K562 (cell line): ENCODE results near the gene SLC6A6. TPM values are rescaled to one million over a fixed set of nuclear protein-coding genes. Genes with fewer than 3 reads are reported as not detected.

ENCODE experiments used
- CBX2 ChIP-seq: fragments of 200-600 bp; sonication (generic); IDR thresholded peaks from one replicate; pipeline ENCODE4 v1.6.1; 2012; ENCODE audit warnings: mild to moderate bottlenecking, low read length, inconsistent platforms; ENCODE audit not compliant: insufficient read depth, poor library complexity, severe bottlenecking
- CSDE1 ChIP-seq, 2 experiments: fragments of 450-650 bp; IDR thresholded peaks; 2 replicates each; pipeline ENCODE4 v1.6.1; 2016; ENCODE audit warnings: mild to moderate bottlenecking in 1 of 2
- FOXP1 ChIP-seq: sonication (generic); formaldehyde crosslinking; IDR thresholded peaks from 2 replicates; pipeline ENCODE4 v1.8.0; 2022; ENCODE audit warnings: mild to moderate bottlenecking, missing genetic modification reagents
- HNRNPL ChIP-seq: fragments of 200-400 bp; formaldehyde crosslinking; IDR thresholded peaks from 2 replicates; pipeline ENCODE4 v1.6.1; 2017; ENCODE audit warnings: low read depth, mild to moderate bottlenecking, low read length
- MXI1 ChIP-seq: IDR thresholded peaks from 2 replicates; pipeline ENCODE4 v1.6.1; 2011; ENCODE audit warnings: low read depth, mild to moderate bottlenecking, improper control_type of control experiment, low read length
- SIN3A ChIP-seq, 2 experiments: fragments of 150-350 bp in 1 of 2; IDR thresholded peaks; 2 replicates each; pipeline ENCODE4 v1.6.1; 2011 to 2016; ENCODE audit warnings: borderline replicate concordance in 2 of 2, low read depth in 2 of 2, low read length in 2 of 2, mild to moderate bottlenecking in 2 of 2, moderate library complexity in 2 of 2; ENCODE audit not compliant: control insufficient read depth in 1 of 2
- SIN3B ChIP-seq: fragments of 450-650 bp; IDR thresholded peaks from 2 replicates; pipeline ENCODE4 v1.6.1; 2017; ENCODE audit warnings: low read depth, mild to moderate bottlenecking, moderate library complexity
- SMARCC2 ChIP-seq: fragments of 450-650 bp; IDR thresholded peaks from 2 replicates; pipeline ENCODE4 v1.6.1; 2017; ENCODE audit warnings: antibody characterized with exemption, moderate library complexity, mild to moderate bottlenecking, low read depth
- SRSF9 ChIP-seq: fragments of 200-400 bp; formaldehyde crosslinking; IDR thresholded peaks from 2 replicates; pipeline ENCODE4 v1.6.1; 2017; ENCODE audit warnings: low read depth, low read length, borderline replicate concordance
- TCF3 ChIP-seq: sonication (generic); formaldehyde crosslinking; IDR thresholded peaks from 2 replicates; pipeline ENCODE4 v1.4.0; 2020; ENCODE audit warnings: mild to moderate bottlenecking, missing genetic modification reagents
- TCF7 ChIP-seq: sonication (generic); IDR thresholded peaks from 2 replicates; pipeline ENCODE4 v1.6.1; 2016; ENCODE audit warnings: antibody characterized with exemption, borderline replicate concordance
- XRCC3 ChIP-seq: fragments of 450-650 bp; IDR thresholded peaks from 2 replicates; pipeline ENCODE4 v1.6.1; 2017; ENCODE audit warnings: mild to moderate bottlenecking, moderate library complexity
- ZNF785 ChIP-seq: fragments of 250-450 bp; sonication (Bioruptor Pico); IDR thresholded peaks from 2 replicates; pipeline ENCODE4 v1.4.0; 2020; ENCODE audit warnings: mild to moderate bottlenecking
- polyA plus RNA-seq, 8 experiments: library from polyadenylated mRNA; depleted of rRNA in 4 of 8; stranded (reverse) in 5 of 8; unstranded in 3 of 8; fragments of >200 nt; fragmentation: Nextera tagmentation in 2 of 8; fragmentation: Illumina TruSeq in 1 of 8; extraction: Ambion mirVana in 2 of 8; extraction: Trizol in 1 of 8; gene quantifications; 2 replicates each; pipeline versions ENCODE4 v1.2.1 to v1.2.3, GENCODE V29; 2011 to 2014; ENCODE audit warnings: inconsistent platforms in 1 of 8, missing spikeins in 1 of 8
- total RNA-seq, 7 experiments: library from RNA; depleted of rRNA in 6 of 7; stranded (reverse); fragments of >200 nt in 6 of 7; fragmentation: Illumina TruSeq in 2 of 7; extraction: Trizol in 2 of 7; gene quantifications; 2 replicates each; pipeline versions ENCODE4 v1.2.1 to v1.2.3, GENCODE V29; 2011 to 2021; ENCODE audit warnings: low replicate concordance in 1 of 7
- TF ChIP-seq, protein P1 (sequence below): sonication (generic); formaldehyde crosslinking; IDR thresholded peaks from 2 replicates; pipeline ENCODE4 v1.8.0; 2023; ENCODE audit warnings: mild to moderate bottlenecking, missing genetic modification reagents
- TF ChIP-seq, protein P2 (sequence below): fragments of 250-450 bp; sonication (Bioruptor Pico); IDR thresholded peaks from 2 replicates; pipeline ENCODE4 v1.4.0; 2020

SLC6A6 gene
- total and polyA plus RNA-seq, 9 of the 15 experiments (the other 6 are each of a cell fraction or from before 2014, with no cell fraction given) = 12.3 to 203 (median 93.2) TPM

DNA sequence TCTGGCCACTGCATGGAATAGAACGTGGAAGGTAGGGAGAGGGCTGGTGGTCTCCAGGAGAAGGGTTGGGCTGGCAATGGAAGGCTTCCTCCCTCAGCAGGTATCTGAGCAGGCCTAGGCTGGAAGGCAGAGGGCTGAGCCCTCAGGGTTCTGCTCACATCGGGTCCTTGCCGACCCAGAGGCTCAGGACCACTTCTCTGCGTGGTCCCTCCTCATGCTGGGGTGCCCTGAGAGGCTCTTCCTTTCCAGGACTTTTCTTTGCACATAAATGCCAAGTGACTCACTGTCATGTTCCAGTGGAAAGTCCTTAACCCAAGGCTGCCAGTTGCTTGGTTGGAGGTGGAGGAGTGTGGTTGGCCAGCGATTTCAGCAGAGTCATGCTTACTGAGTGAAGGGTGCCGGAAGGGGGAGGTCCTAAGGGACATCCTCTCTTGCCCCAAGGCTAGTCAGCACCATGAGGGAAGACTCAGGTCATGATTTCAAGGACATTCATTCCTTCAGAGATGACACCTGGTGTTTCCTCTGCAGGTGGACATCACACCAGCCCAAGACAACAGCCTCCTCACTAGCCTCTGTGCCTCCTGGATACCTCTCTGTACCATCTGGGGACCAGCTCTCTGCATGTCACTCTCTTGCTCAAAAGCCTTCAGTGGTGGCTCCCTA, 8.2 kb downstream of the SLC6A6 start (continued):
- TF ChIP-seq MXI1 (no peak), XRCC3 (no peak), TCF3 (CRISPR knock-in tag) (0 out of 2 replicates have a peak, but pooled peaks have one; percentile 24), CSDE1 (IDR thresholded peaks at IDR 0.05) (no peak), SIN3B (no peak), FOXP1 (CRISPR knock-in tag) (no peak), SMARCC2 (peak; percentile 55; the same call in 1 of the 2 replicates), SIN3A (IDR thresholded peaks at IDR 0.05; ENCODE audit: borderline replicate concordance in 2 of 2, control insufficient read depth in 1 of 2, low read depth in 2 of 2, low read length in 2 of 2) (no peak), HNRNPL (peak; percentile 68; the same call in 1 of the 2 replicates), CBX2 (no peak), TCF7 (no peak), SRSF9 (no peak), ZNF785 (CRISPR knock-in tag) (no peak)
- TF ChIP-seq, protein P1, sequence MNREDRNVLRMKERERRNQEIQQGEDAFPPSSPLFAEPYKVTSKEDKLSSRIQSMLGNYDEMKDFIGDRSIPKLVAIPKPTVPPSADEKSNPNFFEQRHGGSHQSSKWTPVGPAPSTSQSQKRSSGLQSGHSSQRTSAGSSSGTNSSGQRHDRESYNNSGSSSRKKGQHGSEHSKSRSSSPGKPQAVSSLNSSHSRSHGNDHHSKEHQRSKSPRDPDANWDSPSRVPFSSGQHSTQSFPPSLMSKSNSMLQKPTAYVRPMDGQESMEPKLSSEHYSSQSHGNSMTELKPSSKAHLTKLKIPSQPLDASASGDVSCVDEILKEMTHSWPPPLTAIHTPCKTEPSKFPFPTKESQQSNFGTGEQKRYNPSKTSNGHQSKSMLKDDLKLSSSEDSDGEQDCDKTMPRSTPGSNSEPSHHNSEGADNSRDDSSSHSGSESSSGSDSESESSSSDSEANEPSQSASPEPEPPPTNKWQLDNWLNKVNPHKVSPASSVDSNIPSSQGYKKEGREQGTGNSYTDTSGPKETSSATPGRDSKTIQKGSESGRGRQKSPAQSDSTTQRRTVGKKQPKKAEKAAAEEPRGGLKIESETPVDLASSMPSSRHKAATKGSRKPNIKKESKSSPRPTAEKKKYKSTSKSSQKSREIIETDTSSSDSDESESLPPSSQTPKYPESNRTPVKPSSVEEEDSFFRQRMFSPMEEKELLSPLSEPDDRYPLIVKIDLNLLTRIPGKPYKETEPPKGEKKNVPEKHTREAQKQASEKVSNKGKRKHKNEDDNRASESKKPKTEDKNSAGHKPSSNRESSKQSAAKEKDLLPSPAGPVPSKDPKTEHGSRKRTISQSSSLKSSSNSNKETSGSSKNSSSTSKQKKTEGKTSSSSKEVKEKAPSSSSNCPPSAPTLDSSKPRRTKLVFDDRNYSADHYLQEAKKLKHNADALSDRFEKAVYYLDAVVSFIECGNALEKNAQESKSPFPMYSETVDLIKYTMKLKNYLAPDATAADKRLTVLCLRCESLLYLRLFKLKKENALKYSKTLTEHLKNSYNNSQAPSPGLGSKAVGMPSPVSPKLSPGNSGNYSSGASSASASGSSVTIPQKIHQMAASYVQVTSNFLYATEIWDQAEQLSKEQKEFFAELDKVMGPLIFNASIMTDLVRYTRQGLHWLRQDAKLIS (CRISPR knock-in tag) = no peak
- TF ChIP-seq, protein P2, sequence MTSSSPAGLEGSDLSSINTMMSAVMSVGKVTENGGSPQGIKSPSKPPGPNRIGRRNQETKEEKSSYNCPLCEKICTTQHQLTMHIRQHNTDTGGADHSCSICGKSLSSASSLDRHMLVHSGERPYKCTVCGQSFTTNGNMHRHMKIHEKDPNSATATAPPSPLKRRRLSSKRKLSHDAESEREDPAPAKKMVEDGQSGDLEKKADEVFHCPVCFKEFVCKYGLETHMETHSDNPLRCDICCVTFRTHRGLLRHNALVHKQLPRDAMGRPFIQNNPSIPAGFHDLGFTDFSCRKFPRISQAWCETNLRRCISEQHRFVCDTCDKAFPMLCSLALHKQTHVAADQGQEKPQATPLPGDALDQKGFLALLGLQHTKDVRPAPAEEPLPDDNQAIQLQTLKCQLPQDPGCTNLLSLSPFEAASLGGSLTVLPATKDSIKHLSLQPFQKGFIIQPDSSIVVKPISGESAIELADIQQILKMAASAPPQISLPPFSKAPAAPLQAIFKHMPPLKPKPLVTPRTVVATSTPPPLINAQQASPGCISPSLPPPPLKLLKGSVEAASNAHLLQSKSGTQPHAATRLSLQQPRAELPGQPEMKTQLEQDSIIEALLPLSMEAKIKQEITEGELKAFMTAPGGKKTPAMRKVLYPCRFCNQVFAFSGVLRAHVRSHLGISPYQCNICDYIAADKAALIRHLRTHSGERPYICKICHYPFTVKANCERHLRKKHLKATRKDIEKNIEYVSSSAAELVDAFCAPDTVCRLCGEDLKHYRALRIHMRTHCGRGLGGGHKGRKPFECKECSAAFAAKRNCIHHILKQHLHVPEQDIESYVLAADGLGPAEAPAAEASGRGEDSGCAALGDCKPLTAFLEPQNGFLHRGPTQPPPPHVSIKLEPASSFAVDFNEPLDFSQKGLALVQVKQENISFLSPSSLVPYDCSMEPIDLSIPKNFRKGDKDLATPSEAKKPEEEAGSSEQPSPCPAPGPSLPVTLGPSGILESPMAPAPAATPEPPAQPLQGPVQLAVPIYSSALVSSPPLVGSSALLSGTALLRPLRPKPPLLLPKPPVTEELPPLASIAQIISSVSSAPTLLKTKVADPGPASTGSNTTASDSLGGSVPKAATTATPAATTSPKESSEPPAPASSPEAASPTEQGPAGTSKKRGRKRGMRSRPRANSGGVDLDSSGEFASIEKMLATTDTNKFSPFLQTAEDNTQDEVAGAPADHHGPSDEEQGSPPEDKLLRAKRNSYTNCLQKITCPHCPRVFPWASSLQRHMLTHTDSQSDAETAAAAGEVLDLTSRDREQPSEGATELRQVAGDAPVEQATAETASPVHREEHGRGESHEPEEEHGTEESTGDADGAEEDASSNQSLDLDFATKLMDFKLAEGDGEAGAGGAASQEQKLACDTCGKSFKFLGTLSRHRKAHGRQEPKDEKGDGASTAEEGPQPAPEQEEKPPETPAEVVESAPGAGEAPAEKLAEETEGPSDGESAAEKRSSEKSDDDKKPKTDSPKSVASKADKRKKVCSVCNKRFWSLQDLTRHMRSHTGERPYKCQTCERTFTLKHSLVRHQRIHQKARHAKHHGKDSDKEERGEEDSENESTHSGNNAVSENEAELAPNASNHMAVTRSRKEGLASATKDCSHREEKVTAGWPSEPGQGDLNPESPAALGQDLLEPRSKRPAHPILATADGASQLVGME (CRISPR knock-in tag) = peak; percentile 28
